Ovary (tissue), 3 donors: Measurements from ENCODE around the gene CCDC148.

ENCODE experiments used
- CTCF ChIP-seq, 3 donors: fragments of 450-650 bp in 2 of 3; fragments of 200-600 bp in 1 of 3; IDR thresholded peaks; one replicate each; pipeline versions ENCODE4 v1.5.1 to v1.8.0; 2016 to 2022; ENCODE audit warnings: antibody characterized with exemption in 3 of 3, mild to moderate bottlenecking in 1 of 3
- EP300 ChIP-seq: sonication (generic); formaldehyde crosslinking; IDR thresholded peaks from one replicate; pipeline ENCODE4 v1.6.1; 2017; ENCODE audit warnings: antibody characterized with exemption
- POLR2A ChIP-seq: fragments of 450-650 bp; IDR thresholded peaks from one replicate; pipeline ENCODE4 v1.6.1; 2017; ENCODE audit warnings: antibody characterized with exemption, mild to moderate bottlenecking, moderate library complexity
- donor health status: DM: no; HTN: no; CAD: no.

DNA sequence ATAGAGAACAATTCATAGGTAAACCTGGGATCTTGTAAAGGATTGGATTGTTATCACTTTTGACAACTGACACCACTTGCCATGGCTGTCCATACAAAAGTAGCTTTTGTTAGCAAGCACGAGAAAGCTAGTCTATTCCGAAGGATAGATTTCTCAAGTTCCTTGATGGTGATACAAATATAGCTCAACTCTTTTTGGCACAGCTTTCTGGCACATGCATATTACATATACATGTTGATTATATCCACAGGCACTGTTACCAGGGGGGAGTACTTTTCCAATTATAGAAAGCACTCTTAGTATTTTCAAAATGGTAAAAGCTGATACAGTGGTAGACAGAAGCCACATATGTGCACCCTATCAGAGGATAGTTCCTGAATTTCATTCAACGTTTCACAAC, 186.0 kb downstream of the CCDC148 start:
- TF ChIP-seq CTCF (IDR thresholded peaks at IDR 0.05) (no peak), POLR2A (no peak), EP300 (no peak)
